ENCODE results near the gene PPIE.

Gene PPIE

GRCh38 chr1:39738622-39739366 is at the start of gene PPIE:
Gene PPIE (plus strand): TSS chr1:39738882. CDS start chr1:39738901, 19 bp downstream.
- peak; percentile 95 for DNase-seq (ENCODE audit: low spot score)

GRCh38 chr1:39689214-39689613 is 49.5 kb upstream of the PPIE start:
- no peak for DNase-seq (ENCODE audit: low spot score)

GRCh38 chr1:39689635-39690034 is 49.0 kb upstream of the PPIE start:
- no peak for DNase-seq (ENCODE audit: low spot score)

- no peak for DNase-seq (ENCODE audit: low spot score)
Observed at GRCh38 chr1:39690225-39690624, 48.5 kb upstream of the PPIE start.

DNA sequence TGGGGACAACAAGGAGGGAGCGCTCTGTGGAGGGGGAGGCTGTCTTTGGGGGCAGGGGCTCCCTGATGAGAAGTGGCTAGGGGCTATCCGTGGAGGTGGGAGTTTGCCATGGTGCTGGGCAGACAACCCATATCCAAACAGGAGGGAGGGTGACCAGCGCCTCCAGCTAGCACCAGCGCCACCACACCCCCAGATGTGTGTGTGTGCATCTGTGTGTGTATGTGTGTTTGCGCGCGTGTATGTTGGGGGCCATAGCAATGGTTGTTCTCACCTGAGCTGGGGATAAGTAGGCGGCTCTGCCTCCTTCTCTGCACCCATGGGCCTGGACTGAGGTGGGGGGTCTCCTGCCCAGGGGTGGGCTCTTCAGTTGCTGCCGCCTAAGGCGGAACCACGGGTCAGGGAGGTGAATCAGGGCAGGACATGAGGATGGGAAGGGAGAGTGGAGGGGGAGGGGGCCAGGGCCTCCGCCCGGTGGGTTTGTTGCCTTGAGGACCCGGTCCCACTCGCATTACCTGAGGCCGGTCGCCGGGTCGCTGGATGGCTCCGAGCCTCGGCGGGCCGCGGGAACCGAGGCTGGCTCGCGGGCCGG is 47.8 kb upstream of the PPIE start:
- DNase-seq (ENCODE audit: low spot score), result no peak

GRCh38 chr1:39691383-39692151 is 47.1 kb upstream of the PPIE start, which contains the start of gene HPCAL4:
Gene HPCAL4 (minus strand): TSS chr1:39691433. CDS start chr1:39684603, 6,830 bp downstream.
- DNase-seq (ENCODE audit: low spot score), result peak; percentile 93

DNA sequence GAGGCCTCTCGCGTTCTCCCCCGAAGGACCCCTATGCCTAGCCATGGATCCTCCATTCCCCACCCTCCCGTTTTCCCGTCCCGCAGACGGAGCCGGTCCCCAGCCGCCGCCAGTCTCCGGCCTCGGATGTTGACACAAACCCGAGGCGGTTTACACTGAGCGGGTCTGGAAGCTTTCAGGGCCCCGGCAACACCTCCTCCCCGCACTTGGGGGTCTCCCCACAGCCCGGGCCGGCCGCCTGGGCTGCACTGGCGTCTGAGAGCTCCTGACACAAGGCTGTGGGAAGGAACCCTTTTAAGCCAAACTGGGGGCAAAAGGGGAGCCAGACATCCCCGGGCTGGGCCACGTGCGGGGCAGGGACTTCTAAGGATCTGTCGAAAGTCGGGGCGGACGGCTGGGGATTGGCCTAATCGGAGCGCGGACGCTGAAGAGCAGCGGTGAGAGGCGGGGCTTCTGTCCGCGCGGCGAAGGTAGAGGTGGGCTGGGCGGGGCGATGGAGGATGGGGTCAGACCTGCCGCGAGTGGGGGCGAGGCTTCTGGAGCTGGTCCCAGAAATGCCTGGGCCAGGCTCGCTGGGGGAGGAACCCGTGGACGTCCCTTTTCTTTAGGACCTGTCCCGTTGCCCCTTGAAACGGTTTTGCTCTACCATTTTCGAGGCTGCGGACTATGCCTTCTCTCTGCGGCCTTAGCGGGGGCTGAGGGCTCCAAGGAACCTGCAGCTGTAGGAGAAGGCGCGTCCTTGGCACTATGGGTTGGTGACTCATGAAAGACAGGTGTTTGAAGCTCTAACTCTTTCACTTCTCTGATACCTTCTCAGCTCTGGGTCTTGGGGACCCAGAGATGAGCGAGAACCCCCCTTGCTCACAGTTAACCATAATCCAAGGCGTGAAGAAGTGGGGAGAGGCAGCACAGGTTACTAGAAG is 46.3 kb upstream of the PPIE start:
- DNase-seq (ENCODE audit: low spot score), result no peak

DNA sequence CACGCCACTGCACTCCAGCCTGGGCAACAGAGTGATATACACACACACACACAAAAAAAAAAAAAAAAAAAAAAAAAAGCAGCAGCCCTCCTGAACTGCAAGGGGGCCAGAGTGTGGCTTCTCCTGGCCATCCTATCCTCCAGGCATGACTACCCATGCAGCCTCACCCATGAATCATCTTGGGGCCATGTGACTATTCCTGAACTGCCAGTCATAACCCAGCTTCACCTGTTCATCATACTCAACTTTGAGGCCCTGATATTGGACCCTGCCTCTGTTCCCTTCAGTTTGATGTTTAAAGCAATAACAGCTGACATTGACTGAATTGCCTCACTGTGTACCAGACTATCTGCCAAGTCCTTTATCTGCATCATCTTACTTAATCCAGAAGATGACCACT is 44.7 kb upstream of the PPIE start:
- no peak for DNase-seq (ENCODE audit: low spot score)

DNA sequence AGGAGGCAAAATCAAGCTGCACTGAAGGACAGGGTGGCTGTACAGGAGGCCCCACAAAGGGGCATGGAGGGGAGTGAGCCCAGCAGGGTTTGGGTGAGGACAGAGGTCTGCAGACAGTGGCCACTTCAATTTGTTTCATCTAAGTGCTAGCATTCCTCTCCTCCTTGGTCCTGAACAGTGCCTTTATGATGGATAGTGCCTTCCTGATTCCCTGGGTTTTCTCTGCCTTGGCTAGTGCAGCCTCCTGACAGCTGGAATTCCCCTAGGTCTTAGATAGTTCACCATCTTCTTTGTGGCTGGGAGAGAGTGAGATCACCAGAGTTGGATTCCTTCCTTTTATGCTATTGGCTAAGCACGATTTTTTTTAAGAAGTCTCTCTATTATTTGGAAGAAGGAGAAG is 43.7 kb upstream of the PPIE start:
- DNase-seq (ENCODE audit: low spot score), result no peak

DNA sequence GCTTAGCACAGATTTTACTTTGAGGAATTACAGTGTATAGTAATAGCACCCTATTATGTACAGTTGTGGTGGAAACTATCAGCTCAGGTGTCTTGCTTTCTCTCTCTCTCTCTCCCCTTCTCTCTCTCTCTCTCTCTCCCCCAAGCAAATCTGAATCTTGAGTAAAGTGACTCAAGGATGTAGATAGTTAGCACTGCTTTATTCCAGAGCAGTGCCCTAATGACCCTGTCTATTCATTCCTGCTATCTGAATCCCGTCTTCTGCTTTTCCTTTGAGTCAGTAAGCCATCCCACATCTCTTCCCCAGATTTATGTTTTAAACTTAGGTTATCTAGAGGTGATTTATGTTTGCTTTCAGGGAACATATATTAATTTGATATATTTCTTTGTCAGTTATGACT is 42.2 kb upstream of the PPIE start:
- no peak for DNase-seq (ENCODE audit: low spot score)

DNA sequence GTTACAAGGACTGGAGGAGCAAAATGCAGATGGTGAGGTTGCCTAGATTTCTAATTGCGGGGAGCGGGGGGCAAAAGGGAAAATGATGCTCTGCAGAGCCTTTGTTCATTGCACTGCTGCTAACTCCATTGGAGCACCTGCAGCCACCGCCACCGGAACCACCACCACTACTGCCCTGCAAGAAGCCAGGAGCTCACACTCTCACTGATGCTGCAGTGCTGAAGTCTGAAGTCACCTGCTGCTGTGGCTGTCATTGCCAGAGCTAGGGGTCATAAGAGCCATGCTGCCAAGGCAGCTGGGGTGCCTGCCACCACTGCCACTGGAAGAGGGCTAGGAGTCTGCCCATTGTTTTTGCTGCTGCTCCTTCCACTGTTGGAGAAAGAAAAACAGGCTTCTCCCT is 40.1 kb upstream of the PPIE start:
- no peak for DNase-seq (ENCODE audit: low spot score)

DNA sequence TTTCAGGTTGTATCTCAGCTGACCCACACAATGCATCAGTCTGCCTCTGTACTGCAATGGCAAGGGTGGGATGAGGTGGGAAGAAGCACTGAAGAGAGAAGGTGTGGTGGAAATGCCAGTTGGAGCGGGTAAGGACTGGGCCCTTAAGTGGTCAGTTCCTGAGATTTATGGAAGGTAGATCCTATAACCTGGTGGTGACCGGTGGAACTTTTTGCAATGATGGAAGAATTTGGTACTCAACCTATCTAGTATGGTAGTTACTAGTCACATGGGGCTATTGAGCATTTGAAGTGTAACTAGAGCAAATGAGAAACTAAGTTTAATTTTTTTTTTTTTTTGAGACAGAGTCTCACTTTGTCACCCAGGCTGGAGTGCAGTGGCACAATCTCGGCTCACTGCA is 39.3 kb upstream of the PPIE start:
- no peak for DNase-seq (ENCODE audit: low spot score)

DNA sequence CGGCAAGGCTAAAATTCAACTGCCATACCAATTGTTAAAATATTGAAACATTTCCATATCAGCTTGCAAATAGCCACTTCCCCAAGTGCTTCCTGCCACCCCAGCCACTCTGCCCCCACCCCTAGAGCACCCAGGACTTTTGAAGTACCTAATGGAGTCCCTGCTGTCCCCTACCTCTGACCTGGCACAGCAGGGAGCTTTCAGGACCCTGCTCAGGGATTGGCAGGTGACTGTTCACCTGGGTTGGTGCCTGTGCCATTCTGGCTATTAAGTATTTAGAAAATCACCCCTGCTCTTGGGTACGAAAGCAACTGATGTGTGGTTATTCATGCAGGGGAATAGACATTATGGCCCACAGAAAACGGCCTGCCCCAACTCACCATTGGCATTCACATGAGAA is 38.3 kb upstream of the PPIE start:
- DNase-seq (ENCODE audit: low spot score), result no peak

- no peak for DNase-seq (ENCODE audit: low spot score)
Observed at GRCh38 chr1:39701049-39701439, 37.6 kb upstream of the PPIE start.

DNA sequence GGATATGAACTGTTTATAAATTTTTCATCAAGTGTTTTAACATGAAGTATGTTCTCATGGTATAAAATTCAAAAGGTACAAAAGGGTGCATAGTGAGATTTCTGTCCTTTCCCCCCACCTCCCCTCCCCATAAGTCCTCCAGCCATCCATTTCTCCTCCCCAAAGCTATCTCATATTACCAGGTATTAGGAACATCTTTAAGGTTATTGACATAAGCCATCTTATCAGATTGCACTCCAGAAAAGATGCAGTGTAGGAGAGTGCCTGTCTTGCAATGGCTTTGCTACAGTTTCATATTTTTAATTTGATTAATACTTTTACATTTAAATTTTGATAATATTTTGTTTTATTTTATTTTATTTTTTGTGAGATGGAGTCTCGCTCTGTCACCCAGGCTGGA is 33.9 kb upstream of the PPIE start:
- no peak for DNase-seq (ENCODE audit: low spot score)

GRCh38 chr1:39707506-39707905 is 31.2 kb upstream of the PPIE start:
- DNase-seq (ENCODE audit: low spot score), result no peak

DNA sequence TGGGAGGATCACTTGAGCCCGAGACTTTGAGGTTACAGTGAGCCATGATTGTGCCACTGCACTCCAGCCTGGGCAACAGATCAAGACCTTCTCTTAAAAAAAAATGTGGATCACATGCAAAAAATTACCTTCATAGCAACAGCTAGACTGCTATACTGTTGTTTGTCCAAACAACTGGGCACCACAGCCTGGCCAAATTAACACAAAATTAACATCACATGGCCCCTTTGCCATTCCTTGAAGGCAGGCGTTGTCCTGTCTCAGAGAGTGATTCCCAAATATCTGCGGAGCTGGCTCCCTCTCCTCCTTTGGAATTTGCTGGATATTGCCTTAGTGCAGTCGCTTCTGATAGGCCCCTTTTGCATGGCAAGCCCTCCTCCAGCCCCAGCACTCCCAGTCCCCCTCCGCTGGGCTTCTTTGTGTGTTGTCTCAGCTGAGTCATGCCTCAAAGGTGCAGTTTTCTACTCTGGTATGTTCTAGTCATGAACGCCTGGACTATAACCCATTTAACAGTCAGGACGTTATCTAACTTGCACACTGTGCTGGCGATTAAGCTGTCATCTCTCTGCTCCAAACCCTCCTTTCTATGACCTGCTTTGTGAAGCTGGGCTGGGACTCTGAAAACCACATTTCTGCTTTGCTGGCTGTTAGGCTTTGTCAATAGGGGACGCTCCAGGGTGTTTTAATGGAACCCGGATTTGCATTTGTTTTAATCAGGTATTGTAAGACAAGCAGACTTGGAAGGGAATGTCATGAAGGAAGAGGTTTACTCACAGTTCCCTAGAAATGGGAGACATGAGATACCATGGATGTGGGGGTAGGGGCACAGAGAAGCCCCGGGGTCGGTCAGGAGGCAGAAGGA is 27.3 kb upstream of the PPIE start:
- no peak for DNase-seq (ENCODE audit: low spot score)

DNA sequence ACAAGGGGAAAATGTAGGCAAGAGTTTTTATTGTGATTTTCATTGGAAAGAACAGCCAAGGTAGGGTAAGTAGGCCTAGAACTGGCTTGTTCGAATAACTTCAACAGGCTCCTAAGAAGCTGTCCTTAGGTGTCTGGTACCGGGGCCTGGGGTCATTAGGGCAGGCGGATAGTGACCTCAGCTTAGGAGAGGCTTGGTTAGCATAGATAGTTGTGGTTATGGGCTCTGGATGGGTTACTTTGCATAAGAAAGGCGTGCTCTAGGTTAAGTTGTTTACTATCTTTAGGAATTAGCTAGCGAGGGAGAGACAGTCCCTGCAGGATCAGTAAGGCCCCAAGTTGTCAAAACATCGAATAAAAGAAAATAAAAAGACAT is 26.7 kb upstream of the PPIE start:
- no peak for DNase-seq (ENCODE audit: low spot score)

DNA sequence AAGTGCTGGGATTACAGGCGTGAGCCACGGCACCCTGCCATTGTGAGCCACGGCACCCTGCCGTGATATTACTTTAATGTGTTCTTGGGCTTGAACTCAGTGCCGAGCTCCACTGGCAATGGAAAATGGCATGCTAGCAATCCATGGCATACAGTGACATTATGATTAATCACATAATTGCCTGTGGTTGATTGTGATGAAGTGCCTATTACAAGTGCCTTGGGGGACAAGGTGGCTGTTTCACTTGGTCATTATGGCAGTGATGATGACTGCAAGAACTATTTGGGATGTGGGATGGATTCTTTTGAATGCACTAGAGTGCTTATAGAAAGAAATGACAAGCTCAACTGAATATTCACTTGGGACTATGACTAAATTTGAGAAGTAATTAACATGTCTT is 25.1 kb upstream of the PPIE start:
- no peak for DNase-seq (ENCODE audit: low spot score)

DNA sequence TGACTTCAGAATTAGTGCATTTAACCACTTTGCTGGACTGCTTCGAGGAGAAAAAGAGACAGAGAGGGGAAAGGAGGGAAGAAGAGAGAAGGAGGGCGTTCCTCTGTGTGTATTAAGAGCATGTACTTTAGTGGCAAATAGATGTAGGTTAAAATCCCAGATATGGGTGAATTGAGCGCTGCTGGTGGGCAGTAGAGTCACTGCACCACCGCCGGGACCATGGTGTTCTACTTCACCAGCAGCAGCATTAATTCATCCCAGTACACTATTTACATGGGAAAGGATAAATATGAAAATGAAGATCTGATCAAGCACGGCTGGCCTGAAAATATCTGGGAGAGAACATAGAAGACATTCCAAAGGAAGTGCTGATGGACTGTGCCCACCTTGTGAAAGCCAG is 20.9 kb upstream of the PPIE start:
- no peak for DNase-seq (ENCODE audit: low spot score)
